Raji (cell line): ENCODE results near the gene PAIP1.

Experiments used
- POLR2A ChIP-seq: IDR thresholded peaks from 2 replicates; pipeline ENCODE4 v1.6.1; 2011; ENCODE audit warnings: low read depth, low read length, control low read depth; ENCODE audit not compliant: insufficient read depth

The PAIP1 gene

DNA sequence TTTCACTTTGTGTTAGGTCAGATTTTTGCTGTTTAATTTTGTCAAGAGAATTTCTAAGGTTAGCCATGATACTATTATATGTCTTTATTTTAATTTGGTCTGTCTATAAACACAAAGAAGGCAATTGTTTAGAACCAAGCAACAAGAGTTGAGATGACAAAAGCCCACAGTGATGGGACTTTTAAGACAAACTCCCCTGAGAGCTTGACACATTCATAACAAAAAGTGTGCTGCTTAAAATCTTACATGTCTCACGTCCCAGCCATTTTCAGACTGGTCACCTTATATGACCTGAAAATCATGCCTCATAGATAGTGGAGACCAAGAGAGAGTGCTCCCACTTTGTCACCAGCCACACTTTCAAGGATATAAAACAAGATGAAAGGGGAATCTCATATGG lies 24.5 kb upstream of the PAIP1 start:
- no peak for TF ChIP-seq POLR2A

DNA sequence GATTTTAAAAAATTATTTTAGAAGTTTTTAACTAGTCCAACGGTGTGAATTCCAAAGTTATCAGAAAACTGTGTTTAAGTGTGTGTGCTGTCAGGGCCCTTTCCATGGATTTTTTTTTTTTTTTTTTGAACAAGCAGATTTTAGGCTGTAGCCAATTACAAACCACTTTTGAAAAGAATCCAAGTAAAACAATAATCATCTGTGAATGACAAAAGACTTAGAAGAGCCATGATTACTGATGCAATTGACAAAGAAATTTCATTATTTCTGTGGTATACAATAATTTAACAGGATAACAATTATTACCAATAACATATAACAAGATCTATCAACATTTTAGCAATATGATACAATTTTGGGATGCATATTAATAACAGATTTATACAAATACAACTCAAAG lies 16.2 kb upstream of the PAIP1 start:
- no peak for TF ChIP-seq POLR2A

DNA sequence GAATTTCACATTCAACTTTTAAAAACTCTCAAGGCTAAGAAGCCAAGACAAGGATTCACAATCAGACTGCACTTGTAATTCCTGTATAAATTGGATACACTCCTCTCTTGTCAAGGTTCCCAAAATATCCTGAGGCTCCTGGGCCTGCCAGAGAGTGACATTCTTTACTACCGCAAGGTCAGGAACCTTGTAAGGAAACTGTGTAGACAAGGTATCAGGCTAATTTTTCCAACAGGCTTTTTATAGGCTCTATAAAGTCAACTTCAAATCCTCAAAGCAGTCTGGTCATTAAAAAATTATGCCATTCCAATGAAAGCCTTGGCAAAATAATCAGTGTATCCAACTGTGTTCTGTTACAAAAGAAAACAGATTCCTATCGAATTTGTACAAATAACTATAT lies 15.5 kb upstream of the PAIP1 start:
- no peak for TF ChIP-seq POLR2A

DNA sequence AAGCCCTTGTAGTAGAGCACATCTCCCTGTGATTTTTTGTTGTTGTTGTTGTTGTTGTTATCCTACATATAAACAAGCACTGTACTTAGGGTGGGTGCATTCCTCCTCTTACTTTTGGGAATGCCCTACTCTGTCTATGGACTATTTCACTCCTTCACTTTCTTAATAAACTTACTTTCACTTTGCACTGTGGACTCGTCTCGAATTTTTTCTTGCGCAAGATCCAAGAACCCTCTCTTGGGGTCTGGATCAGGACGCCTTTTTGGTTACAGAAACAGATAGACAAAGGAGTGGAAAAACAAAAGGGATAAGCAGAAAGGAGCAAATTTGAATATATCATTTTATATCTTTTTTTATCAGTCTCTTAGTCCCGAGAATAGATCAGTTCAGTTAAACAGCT lies 14.4 kb upstream of the PAIP1 start:
- TF ChIP-seq POLR2A: no peak

- no peak for TF ChIP-seq POLR2A
Measured at GRCh38 chr5:43570450-43571158, 13.7 kb upstream of the PAIP1 start.

DNA sequence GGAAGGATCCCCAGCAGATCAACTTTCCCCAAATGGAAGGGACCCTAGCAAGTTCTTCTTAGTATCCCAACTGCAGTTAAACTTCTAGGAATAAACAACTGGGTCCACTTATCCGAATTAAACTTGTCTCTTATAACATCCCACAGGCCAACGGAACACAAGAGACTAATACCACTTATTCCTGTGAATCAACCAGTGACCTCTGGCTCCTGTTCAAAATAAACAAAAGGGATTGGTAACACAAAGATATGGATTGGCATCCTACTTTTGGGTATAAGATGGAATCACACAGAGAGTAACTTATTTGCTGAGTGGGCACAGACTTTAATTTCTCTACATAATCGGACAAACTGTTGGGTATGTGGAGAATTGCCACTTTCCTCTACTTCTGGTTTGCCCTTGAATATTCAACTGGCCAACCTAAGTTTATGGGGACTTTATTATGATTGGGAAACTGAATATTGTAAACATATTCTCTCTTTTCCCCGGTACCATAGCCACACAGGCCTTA lies 12.4 kb upstream of the PAIP1 start:
- no peak for TF ChIP-seq POLR2A

- TF ChIP-seq POLR2A: no peak
Measured at GRCh38 chr5:43567967-43568366, 11.1 kb upstream of the PAIP1 start.

DNA sequence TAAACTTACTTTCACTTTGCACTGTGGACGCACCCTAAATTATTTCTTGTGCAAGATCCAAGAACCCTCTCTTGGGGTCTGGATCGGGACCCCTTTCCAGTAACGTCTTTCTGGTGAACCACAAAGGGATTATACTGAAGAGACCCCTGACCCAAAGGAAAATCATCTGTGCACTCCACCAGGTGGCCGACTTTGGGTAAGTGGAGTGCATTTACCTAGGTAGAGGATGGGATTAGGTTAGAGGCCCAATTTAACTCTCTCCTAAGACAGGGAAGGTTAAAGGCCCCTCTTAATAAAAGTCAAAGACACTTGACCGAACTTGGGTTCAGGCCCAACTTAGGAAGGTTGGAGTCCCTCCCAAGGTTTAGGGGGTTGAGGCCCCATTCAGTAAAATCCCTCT lies 8.2 kb upstream of the PAIP1 start:
- TF ChIP-seq POLR2A: no peak

DNA sequence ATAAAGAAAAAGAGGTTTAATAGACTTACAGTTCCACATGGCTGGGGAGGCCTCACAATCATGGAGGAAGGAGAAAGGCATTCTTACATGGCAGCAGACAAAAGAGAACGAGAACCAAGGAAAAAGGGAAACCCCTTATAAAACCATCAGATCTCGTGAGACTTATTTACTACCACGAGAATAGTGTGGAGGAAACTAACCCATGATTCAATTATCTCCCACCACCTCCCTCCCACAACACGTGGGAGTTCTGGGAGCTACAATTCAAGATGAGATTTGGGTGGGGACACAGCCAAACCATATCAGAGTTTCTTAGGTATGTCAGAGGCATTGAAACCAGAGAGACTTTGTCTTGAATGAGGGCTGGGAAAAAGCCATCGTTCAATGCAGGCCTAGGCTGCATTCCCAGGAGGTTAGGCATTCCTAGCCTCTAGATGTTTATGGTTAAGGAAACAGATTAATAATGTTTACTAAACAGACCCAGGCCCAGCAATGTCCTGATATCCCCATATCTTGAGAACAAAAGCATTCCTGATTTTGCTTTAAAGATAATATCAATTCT lies 7.5 kb upstream of the PAIP1 start:
- no peak for TF ChIP-seq POLR2A

- no peak for TF ChIP-seq POLR2A
Measured at GRCh38 chr5:43563321-43563720, 6.4 kb upstream of the PAIP1 start.

DNA sequence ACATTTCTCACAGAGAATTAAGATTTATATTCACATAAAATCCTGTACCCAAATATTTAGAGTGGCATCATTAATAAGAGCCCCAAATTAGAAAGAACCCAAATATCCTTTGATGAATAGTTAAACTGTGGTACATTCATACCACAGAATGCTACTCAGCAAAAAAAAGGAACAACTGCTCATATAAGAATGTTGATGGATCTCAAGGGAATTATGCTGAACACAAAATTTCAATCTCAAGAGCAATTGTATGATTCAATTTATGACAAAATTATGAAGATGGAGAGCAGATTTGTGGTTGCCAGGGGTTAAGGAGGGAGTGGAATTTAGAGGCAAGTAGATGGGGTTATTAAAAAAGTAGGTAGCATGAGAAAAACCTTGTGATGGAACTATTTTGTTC lies 4.5 kb upstream of the PAIP1 start:
- no peak for TF ChIP-seq POLR2A

DNA sequence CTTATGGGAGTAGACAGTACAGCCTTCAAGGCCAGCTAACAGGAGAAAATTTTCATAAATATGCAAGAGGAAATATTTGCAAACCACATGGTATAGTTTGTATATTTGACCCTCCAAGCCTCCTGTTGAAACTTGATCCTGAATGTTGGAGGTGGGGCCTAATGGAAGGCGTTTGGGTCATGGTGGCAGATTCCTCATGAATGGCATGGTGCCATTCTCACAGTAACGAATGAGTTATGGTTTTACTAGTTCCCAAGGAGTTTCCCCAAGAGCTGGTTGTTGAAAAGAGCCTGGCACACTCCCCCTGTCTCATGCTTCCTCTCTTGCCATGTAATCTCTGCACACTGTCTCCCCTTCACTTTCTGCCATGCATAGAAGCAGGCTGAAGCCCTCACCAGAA lies 3.3 kb upstream of the PAIP1 start:
- TF ChIP-seq POLR2A: no peak

DNA sequence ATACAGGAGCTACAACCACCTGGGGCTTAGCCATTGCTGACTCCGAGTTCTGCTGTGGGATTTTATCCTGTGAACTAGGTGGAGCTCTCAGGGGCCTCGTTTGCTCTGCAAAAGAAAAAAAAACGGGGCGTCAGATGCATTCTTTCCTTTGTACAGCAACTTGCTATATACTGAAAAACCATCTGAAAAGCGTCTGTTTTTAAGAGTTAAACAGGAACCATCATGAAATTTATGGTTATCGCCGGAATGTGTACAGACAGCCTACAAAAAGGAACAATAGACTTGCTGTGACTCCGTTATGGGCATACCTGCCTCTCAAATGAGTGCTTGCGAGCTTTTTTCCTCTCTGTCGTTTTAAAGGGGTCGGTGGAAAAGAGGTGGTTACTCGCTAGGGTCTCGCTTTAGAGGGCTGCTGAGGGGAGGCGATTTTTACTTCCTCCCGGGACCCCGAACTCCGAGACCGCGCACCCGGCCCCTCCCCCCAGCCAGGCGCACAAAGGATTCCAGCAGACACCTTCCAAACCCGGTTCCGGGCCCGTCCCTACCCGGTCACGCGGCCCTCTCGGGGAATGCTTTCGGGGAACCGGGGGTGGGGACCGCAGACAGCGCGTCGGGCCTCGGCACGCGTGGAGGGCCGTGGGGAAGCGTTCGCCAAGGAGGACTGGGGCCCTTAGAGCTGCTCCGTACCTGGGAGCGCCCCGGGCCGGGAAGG lies 826 bp downstream of the PAIP1 start:
- peak; percentile 20; the same call in 1 of the 2 replicates for TF ChIP-seq POLR2A

DNA sequence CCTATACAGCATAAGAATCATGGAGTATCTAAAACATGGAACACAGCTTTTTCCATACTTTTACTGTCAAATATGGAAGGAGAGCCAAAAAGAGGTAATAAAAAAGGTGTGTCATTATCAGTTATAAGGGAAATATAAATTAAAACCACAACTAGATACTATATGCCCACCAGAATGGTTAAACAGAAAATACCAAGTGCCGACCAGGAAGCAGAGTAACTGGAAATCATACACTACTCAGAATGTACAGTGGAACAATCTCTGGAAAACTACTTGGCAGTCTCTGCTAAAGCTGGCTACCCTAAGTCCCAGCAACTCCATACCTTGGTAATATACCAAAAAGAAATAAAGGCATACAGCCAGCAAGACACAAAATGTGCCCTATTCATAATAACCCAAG lies 2.4 kb downstream of the PAIP1 start:
- no peak for TF ChIP-seq POLR2A

DNA sequence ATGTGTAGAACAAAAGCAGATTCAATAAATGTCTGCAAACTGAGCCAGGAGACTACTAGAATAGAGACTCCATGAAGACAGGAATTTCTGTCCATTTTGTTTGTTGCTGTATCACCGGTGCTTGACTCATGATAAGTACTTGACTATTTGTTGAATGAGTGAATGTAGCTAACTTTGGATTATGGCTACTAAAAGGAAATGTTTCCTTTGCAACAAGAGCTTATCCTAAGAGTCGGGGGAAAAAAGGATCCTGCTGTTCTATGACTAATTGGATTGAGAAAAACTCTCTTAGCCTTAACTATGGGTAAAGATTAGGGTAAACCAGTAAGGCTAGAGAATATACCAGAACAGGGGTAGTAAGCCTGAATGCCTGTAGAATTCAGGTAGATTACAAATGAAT lies 3.5 kb downstream of the PAIP1 start:
- no peak for TF ChIP-seq POLR2A

DNA sequence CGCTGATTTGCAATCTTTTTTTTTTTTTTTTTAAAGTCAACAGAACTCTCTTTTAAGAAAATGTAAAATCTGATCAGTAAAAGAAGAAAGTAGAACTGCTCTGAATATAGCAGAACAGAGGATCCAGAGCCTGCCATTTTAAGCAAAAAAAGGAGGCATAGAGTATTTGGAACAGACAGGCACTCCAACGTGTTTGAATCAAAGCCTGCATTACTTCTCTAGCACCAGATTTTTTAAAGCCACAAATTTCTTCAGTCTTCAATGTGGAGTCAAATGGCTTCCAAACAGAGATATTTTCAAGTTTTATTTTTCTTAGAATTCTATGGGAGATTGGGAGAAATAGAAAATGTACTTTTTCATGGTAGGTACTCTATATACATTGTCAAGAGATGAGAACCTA lies 5.1 kb downstream of the PAIP1 start:
- TF ChIP-seq POLR2A: no peak
